GM19035 (cell line): Measurements from ENCODE around the gene RAB3GAP1.
A peak's percentile ranks its signal among the peaks of the same experiment; 100 is the strongest.
"Not testable (repeated sequence)": the region's sequence is repeated elsewhere in the genome, so short reads cannot be mapped to it uniquely, and the experiment has no call there.

Source experiments
- ATAC-seq: cut with Tn5 transposase; IDR thresholded peaks from one replicate; pipeline ENCODE4 v1.9.1; 2021; ENCODE audit not compliant: unreplicated experiment

RAB3GAP1 gene

GRCh38 chr2:135052997-135053474, 944 bp downstream of the RAB3GAP1 start:
- ATAC-seq, result peak; percentile 25

GRCh38 chr2:135055182-135055786, 3.2 kb downstream of the RAB3GAP1 start:
- no peak for ATAC-seq

GRCh38 chr2:135056790-135057189, 4.7 kb downstream of the RAB3GAP1 start:
- ATAC-seq, result no peak

- ATAC-seq, result no peak
Observed at GRCh38 chr2:135059577-135059976, 7.5 kb downstream of the RAB3GAP1 start.

GRCh38 chr2:135063210-135063609, 11.1 kb downstream of the RAB3GAP1 start:
- ATAC-seq, result no peak

GRCh38 chr2:135064149-135064548, 12.1 kb downstream of the RAB3GAP1 start:
- ATAC-seq, result no peak

GRCh38 chr2:135066710-135067109, 14.6 kb downstream of the RAB3GAP1 start:
- ATAC-seq, result no peak

- ATAC-seq, result no peak
Observed at GRCh38 chr2:135072125-135072997, 20.3 kb downstream of the RAB3GAP1 start.

GRCh38 chr2:135074216-135074615, 22.1 kb downstream of the RAB3GAP1 start:
- ATAC-seq, result no peak

GRCh38 chr2:135076556-135076955, 24.5 kb downstream of the RAB3GAP1 start:
- no peak for ATAC-seq

- no peak for ATAC-seq
Observed at GRCh38 chr2:135078417-135078816, 26.3 kb downstream of the RAB3GAP1 start.

GRCh38 chr2:135086222-135086621, 34.1 kb downstream of the RAB3GAP1 start:
- no peak for ATAC-seq

- not testable (repeated sequence) for ATAC-seq
Observed at GRCh38 chr2:135089597-135089996, 37.5 kb downstream of the RAB3GAP1 start.

GRCh38 chr2:135091681-135092080, 39.6 kb downstream of the RAB3GAP1 start:
- no peak for ATAC-seq

GRCh38 chr2:135093193-135093592, 41.1 kb downstream of the RAB3GAP1 start:
- no peak for ATAC-seq

GRCh38 chr2:135093670-135094330, 41.7 kb downstream of the RAB3GAP1 start:
- no peak for ATAC-seq

GRCh38 chr2:135094508-135094907, 42.4 kb downstream of the RAB3GAP1 start:
- no peak for ATAC-seq

- ATAC-seq, result no peak
Observed at GRCh38 chr2:135095591-135095990, 43.5 kb downstream of the RAB3GAP1 start.

GRCh38 chr2:135096665-135097446, 44.8 kb downstream of the RAB3GAP1 start:
- no peak for ATAC-seq

- ATAC-seq, result no peak
Observed at GRCh38 chr2:135097532-135098231, 45.6 kb downstream of the RAB3GAP1 start.
